ENCODE results near the gene POC1A. TPM values are rescaled to one million over a fixed set of nuclear protein-coding genes. Genes with fewer than 3 reads are reported as not detected.

The POC1A gene
- total RNA-seq, 1 donor from 2014 or later, result 3.7 TPM

GRCh38 chr3:52144034-52144795 lies 10.0 kb downstream of the POC1A start:
- Mint-ChIP-seq H3K4me3 (ENCODE audit: unreplicated experiment) (peak overlapping the region; percentile 10), H3K9me3 (ENCODE audit: unreplicated experiment) (no peaks in the 10 kb centered on the region), H3K27me3 (ENCODE audit: low read depth, unreplicated experiment) (no peaks in the 10 kb centered on the region), H3K4me1 (ENCODE audit: low read depth, unreplicated experiment) (no peaks in the 10 kb centered on the region), H3K36me3 (ENCODE audit: low read depth, unreplicated experiment) (peaks cover 6% of the 10 kb centered on the region), H3K27ac (ENCODE audit: unreplicated experiment) (no peak overlapping the region)
- Histone ChIP-seq H3K79me2 (ENCODE audit: insufficient read depth, low read length) (no peaks in the 10 kb centered on the region), H3K27me3 (ENCODE audit: insufficient read depth, low read length) (no peaks in the 10 kb centered on the region), H3K9me3 (ENCODE audit: insufficient read depth, low read depth, low read length) (no peaks in the 10 kb centered on the region), H3K9ac (ENCODE audit: low read length) (no peak overlapping the region), H3K4me1 (ENCODE audit: insufficient read depth, low read length) (peaks cover 2% of the 10 kb centered on the region), H3K36me3 (ENCODE audit: insufficient read depth, low read length) (no peaks in the 10 kb centered on the region), H2AFZ (ENCODE audit: low read depth, low read length) (no peak overlapping the region), H4K20me1 (ENCODE audit: insufficient read depth, low read length) (peaks cover 6% of the 10 kb centered on the region), H3K4me2 (ENCODE audit: low read length) (no peak overlapping the region), H3K27ac (ENCODE audit: low read depth, low read length) (no peak overlapping the region), H3K4me3 (ENCODE audit: insufficient read depth, low read depth, low read length) (no peak overlapping the region)
- TF ChIP-seq CTCF (IDR thresholded peaks at IDR 0.05; ENCODE audit: insufficient read depth, low read depth, low read length) (peak; percentile 83), EZH2 (IDR thresholded peaks at IDR 0.05; ENCODE audit: insufficient read depth, low read length) (no peak)
- no peak for FAIRE-seq
- peak; percentile 44 for DNase-seq (ENCODE audit: low read depth)

- Mint-ChIP-seq H3K4me1 (ENCODE audit: low read depth, unreplicated experiment) (no peaks in the 10 kb centered on the region), H3K27me3 (ENCODE audit: low read depth, unreplicated experiment) (no peaks in the 10 kb centered on the region), H3K4me3 (ENCODE audit: unreplicated experiment) (no peak overlapping the region), H3K36me3 (ENCODE audit: low read depth, unreplicated experiment) (peaks cover 6% of the 10 kb centered on the region), H3K9me3 (ENCODE audit: unreplicated experiment) (no peaks in the 10 kb centered on the region), H3K27ac (ENCODE audit: unreplicated experiment) (no peak overlapping the region)
- Histone ChIP-seq H3K4me1 (ENCODE audit: insufficient read depth, low read length) (peaks cover 2% of the 10 kb centered on the region), H3K27ac (ENCODE audit: low read depth, low read length) (no peak overlapping the region), H3K4me2 (ENCODE audit: low read length) (no peak overlapping the region), H4K20me1 (ENCODE audit: insufficient read depth, low read length) (peaks cover 6% of the 10 kb centered on the region), H3K9me3 (ENCODE audit: insufficient read depth, low read depth, low read length) (no peaks in the 10 kb centered on the region), H3K79me2 (ENCODE audit: insufficient read depth, low read length) (no peaks in the 10 kb centered on the region), H3K4me3 (ENCODE audit: insufficient read depth, low read depth, low read length) (no peak overlapping the region), H3K9ac (ENCODE audit: low read length) (no peak overlapping the region), H2AFZ (ENCODE audit: low read depth, low read length) (no peak overlapping the region), H3K36me3 (ENCODE audit: insufficient read depth, low read length) (no peaks in the 10 kb centered on the region), H3K27me3 (ENCODE audit: insufficient read depth, low read length) (no peaks in the 10 kb centered on the region)
- DNase-seq (ENCODE audit: low read depth) (no peak), FAIRE-seq (no peak)
- no peak for TF ChIP-seq CTCF (IDR thresholded peaks at IDR 0.05; ENCODE audit: insufficient read depth, low read depth, low read length)
- no peak for TF ChIP-seq EZH2 (IDR thresholded peaks at IDR 0.05; ENCODE audit: insufficient read depth, low read length)
Observed at GRCh38 chr3:52143616-52144015, 10.6 kb downstream of the POC1A start.

DNA sequence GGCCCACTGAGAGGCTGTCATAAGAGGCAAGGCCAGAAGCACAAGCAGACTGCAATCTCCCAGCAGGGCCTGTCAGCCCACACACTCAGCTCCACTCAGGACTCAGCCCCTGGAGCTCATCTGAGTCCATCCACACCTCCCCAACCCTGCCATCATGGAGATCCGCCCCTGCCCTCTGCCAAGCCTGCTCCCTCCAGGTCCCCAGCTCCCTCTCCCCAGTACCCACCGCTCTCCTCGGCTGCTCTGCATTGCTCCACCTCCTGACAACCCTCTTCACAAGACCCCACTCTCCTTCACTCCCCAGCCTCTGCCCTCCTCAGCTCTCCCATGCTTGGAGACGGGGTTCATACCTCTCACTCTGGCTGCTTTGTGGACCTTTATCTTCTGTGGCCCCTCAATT lies 11.1 kb downstream of the POC1A start:
- Histone ChIP-seq H3K4me2 (ENCODE audit: low read length) (no peak overlapping the region), H3K9ac (ENCODE audit: low read length) (no peak overlapping the region), H3K27ac (ENCODE audit: low read depth, low read length) (no peak overlapping the region), H3K27me3 (ENCODE audit: insufficient read depth, low read length) (no peaks in the 10 kb centered on the region), H3K79me2 (ENCODE audit: insufficient read depth, low read length) (no peaks in the 10 kb centered on the region), H3K36me3 (ENCODE audit: insufficient read depth, low read length) (no peaks in the 10 kb centered on the region), H3K4me3 (ENCODE audit: insufficient read depth, low read depth, low read length) (no peak overlapping the region), H3K9me3 (ENCODE audit: insufficient read depth, low read depth, low read length) (no peaks in the 10 kb centered on the region), H3K4me1 (ENCODE audit: insufficient read depth, low read length) (peaks cover 2% of the 10 kb centered on the region), H4K20me1 (ENCODE audit: insufficient read depth, low read length) (peaks cover 6% of the 10 kb centered on the region), H2AFZ (ENCODE audit: low read depth, low read length) (no peak overlapping the region)
- H3K27me3 Mint-ChIP-seq (ENCODE audit: low read depth, unreplicated experiment), result no peaks in the 10 kb centered on the region
- TF ChIP-seq CTCF (IDR thresholded peaks at IDR 0.05; ENCODE audit: insufficient read depth, low read depth, low read length), result no peak
- TF ChIP-seq EZH2 (IDR thresholded peaks at IDR 0.05; ENCODE audit: insufficient read depth, low read length), result no peak
- H3K4me1 Mint-ChIP-seq (ENCODE audit: low read depth, unreplicated experiment), result no peaks in the 10 kb centered on the region
- H3K27ac Mint-ChIP-seq (ENCODE audit: unreplicated experiment), result no peak overlapping the region
- peaks cover 6% of the 10 kb centered on the region for H3K36me3 Mint-ChIP-seq (ENCODE audit: low read depth, unreplicated experiment)
- FAIRE-seq (no peak), DNase-seq (ENCODE audit: low read depth) (no peak)
- no peaks in the 10 kb centered on the region for H3K9me3 Mint-ChIP-seq (ENCODE audit: unreplicated experiment)
- no peak overlapping the region for H3K4me3 Mint-ChIP-seq (ENCODE audit: unreplicated experiment)
